NCI-H774 (cell line): ENCODE data around the gene TRIM45.
A peak's percentile ranks its signal among the peaks of the same experiment; 100 is the strongest.

Experiments
- DNase-seq: peaks from one replicate; lab custom pipeline; 2025; lab: John Stamatoyannopoulos, UW

Gene TRIM45

GRCh38 chr1:117097443-117097842 is 24.1 kb downstream of the TRIM45 start:
- no peak for DNase-seq

- no peak for DNase-seq
These were observed 24.6 kb downstream of the TRIM45 start for GRCh38 chr1:117096951-117097408.

GRCh38 chr1:117094841-117095604 is 26.5 kb downstream of the TRIM45 start:
- DNase-seq = no peak

GRCh38 chr1:117093870-117094621 is 27.5 kb downstream of the TRIM45 start:
- no peak for DNase-seq

GRCh38 chr1:117093091-117093534 is 28.4 kb downstream of the TRIM45 start:
- DNase-seq = no peak

GRCh38 chr1:117092594-117092993 is 29.0 kb downstream of the TRIM45 start:
- DNase-seq = no peak

- DNase-seq = no peak
These were observed 31.6 kb downstream of the TRIM45 start for GRCh38 chr1:117089996-117090395.

GRCh38 chr1:117087686-117088085 is 33.9 kb downstream of the TRIM45 start:
- no peak for DNase-seq

DNA sequence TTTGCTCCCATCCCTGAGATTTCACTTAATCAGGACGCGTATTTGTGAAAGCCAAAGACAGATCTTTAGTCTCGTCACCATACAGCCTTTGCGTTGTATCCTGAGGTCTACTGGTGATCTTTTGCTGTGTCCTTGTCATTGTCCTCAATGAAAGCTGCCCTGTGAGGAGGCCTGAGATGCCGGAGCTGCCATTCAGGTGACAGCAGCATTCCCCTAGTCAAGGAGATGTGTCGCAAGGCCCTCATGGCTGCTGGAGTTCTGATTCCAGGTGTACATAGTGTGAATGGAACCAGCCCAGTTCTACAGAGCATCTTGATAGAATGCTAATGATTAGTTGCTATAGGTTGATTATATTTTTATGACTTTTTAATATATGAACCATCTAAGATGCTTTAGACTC is 37.3 kb downstream of the TRIM45 start:
- no peak for DNase-seq

GRCh38 chr1:117079737-117080136 is 41.8 kb downstream of the TRIM45 start:
- DNase-seq = no peak

- DNase-seq = no peak
These were observed 44.3 kb downstream of the TRIM45 start for GRCh38 chr1:117077267-117077666.

DNA sequence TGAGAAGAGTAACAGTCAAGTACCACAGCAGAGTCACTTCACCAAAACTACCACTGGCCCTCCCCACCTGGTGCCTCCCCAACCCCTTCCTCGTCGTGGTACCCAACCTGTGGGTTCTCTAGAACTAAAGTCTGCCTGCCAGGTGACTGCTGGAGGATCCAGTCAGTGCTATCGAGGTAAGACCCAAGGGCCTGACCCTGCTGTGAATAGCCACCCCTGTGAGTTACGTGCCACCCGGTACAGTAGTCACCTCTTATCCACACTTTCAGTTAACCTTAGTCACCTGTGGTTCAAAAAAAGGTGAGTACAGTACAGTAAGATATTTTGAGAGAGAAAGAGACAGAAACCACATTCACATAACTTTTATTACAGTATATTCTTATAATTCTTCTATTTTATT is 44.9 kb downstream of the TRIM45 start:
- DNase-seq = no peak

DNA sequence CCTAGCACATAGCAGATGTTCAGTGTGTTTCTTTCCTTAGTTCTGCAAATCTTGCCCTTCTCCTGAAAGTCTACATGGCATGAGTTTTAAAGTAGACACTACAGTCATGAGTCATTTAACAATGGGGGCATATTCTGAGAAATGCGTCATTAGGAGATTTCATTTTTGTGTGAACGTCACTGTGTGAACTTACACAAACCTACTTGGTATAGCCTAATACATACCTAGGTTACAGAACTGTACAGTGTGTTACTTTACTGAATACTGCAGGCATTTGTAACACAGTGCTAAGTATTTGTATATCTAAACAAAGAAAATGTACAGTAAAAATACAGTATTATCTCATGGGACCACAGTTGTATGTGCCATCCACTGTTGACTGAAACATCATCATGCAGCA is 51.4 kb downstream of the TRIM45 start:
- no peak for DNase-seq

DNA sequence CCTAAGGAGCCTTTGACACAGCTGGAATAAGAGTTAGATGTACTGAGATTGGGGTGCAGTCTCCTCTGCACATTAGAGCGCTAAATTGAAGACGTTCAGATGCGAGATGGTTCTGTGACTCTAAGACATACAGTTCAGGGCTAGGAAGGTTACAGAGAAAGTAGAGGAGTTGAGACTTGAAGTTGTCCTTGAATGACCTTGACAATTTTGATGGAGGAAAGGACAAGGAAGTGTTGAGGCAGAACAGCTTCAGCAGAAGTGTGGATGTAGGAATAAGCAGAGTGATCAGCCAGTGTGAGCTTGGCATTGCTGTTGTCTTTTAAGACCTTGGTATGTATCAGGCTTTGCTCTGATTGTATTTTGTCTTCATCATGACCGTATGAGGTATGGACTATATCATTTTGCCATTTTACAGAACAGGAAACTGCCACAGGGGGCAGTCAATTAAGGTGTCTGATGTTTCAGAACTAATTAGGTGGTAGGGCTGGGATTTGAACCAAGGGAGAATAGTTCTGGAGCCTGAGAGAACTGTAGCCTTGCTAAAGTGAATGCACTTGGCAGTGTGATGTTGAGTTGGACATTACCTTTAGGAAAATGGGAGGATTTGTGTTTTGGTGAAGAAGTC is 52.2 kb downstream of the TRIM45 start:
- no peak for DNase-seq

GRCh38 chr1:117068580-117068979 is 53.0 kb downstream of the TRIM45 start:
- DNase-seq = no peak

GRCh38 chr1:117067533-117068370 is 53.8 kb downstream of the TRIM45 start:
- DNase-seq = peak; percentile 30

DNA sequence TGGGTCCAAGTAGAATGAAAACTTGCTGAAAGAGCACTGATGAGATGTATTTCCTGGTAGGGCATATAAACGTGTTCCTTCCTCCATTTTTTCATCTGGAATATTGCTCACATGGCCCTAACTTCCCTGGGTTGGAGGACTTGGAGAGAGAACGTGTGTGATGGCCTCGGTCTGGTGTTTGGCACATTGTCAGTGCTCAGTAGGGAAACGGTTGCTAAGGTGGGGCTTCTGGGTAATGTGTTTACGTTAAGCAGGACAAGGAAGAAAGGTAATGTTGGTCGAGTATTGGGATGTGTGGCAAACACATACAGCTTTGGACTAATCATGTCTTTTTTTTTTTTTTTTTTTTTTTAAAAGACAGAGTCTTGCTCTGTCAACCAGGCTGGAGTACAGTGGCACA is 55.2 kb downstream of the TRIM45 start:
- DNase-seq = no peak

DNA sequence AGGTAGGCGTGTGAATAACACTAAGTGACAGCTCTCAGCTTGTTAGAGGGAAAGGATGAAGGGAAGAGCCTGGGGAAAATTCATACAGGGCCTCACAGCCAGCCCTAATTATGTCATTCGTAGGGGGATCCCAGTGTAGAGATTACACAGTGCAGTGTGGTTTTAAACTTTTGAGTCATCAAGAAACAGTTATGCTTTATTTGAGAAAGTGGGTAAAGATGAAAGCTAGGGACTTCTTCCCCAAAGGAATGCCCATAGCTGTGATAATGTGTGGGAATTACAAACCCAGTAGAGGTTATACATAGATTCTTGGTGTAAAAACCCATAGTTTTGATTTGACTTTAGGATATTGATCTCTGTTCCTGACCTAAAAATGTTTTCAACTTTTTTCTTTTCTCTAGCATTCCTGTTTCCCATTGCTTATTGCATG is 59.5 kb downstream of the TRIM45 start:
- DNase-seq = no peak
